WTC11 (cell line): ENCODE results near the gene PNMT.

ENCODE experiments used
- ATF3 ChIP-seq: sonication (generic); formaldehyde crosslinking; conservative IDR thresholded peaks from 2 replicates; pipeline ENCODE4 v1.8.1; 2022; ENCODE audit warnings: mild to moderate bottlenecking, missing genetic modification reagents
- CBFB ChIP-seq: sonication (generic); formaldehyde crosslinking; IDR thresholded peaks from 2 replicates; pipeline ENCODE4 v1.8.1; 2022; ENCODE audit warnings: mild to moderate bottlenecking, low read depth, missing genetic modification reagents
- CTCF ChIP-seq: fragments of 200-600 bp; IDR thresholded peaks from 2 replicates; pipeline ENCODE4 v1.8.0; 2022; ENCODE audit warnings: antibody characterized with exemption
- FOXJ3 ChIP-seq: sonication (generic); formaldehyde crosslinking; IDR thresholded peaks from 2 replicates; pipeline ENCODE4 v1.9.0; 2021; ENCODE audit warnings: missing genetic modification reagents, mild to moderate bottlenecking, borderline replicate concordance
- NR2C2 ChIP-seq: sonication (generic); formaldehyde crosslinking; IDR thresholded peaks from 2 replicates; pipeline ENCODE4 v1.8.0; 2022; ENCODE audit warnings: mild to moderate bottlenecking, missing genetic modification reagents
- SMAD3 ChIP-seq: sonication (generic); formaldehyde crosslinking; IDR thresholded peaks from 2 replicates; pipeline ENCODE4 v1.8.0; 2022; ENCODE audit warnings: missing genetic modification reagents, mild to moderate bottlenecking, borderline replicate concordance
- SMAD4 ChIP-seq: sonication (generic); formaldehyde crosslinking; IDR thresholded peaks from 2 replicates; pipeline ENCODE4 v1.8.0; 2022; ENCODE audit warnings: mild to moderate bottlenecking, missing genetic modification reagents
- TP53 ChIP-seq: sonication (generic); formaldehyde crosslinking; IDR thresholded peaks from 2 replicates; pipeline ENCODE4 v1.8.1; 2023; ENCODE audit warnings: mild to moderate bottlenecking, missing genetic modification reagents
- USF1 ChIP-seq: sonication (generic); formaldehyde crosslinking; IDR thresholded peaks from 2 replicates; pipeline ENCODE4 v1.8.0; 2022; ENCODE audit warnings: mild to moderate bottlenecking, missing genetic modification reagents
- ZBTB43 ChIP-seq: sonication (generic); formaldehyde crosslinking; IDR thresholded peaks from 2 replicates; pipeline ENCODE4 v1.8.1; 2023; ENCODE audit warnings: mild to moderate bottlenecking, missing genetic modification reagents
- ZNF423 ChIP-seq: fragments of 250-450 bp; sonication (Bioruptor Pico); IDR thresholded peaks from 2 replicates; pipeline ENCODE4 v2.1.2; 2022; ENCODE audit warnings: mild to moderate bottlenecking, moderate library complexity

- no peak for TF ChIP-seq CBFB (CRISPR knock-in tag)
- no peak for TF ChIP-seq NR2C2 (CRISPR knock-in tag)
- TF ChIP-seq CTCF: peak; percentile 5; the same call in 1 of the 2 replicates
- no peak for TF ChIP-seq ATF3 (CRISPR knock-in tag)
- TF ChIP-seq ZBTB43 (CRISPR knock-in tag): no peak
- TF ChIP-seq FOXJ3 (CRISPR knock-in tag): no peak
- no peak for TF ChIP-seq ZNF423 (CRISPR knock-in tag)
- TF ChIP-seq SMAD4 (CRISPR knock-in tag): no peak
- no peak for TF ChIP-seq SMAD3 (CRISPR knock-in tag)
- no peak for TF ChIP-seq TP53 (CRISPR knock-in tag)
- TF ChIP-seq USF1: no peak
Measured at GRCh38 chr17:39672522-39673334, 4.5 kb downstream of the PNMT start.
